ENCODE measurements around the gene VMP1. TPM values are rescaled to one million over a fixed set of nuclear protein-coding genes. Genes with fewer than 3 reads are reported as not detected.

VMP1 gene
- total RNA-seq, 1 experiment from 2014 or later, result 83.1 TPM

DNA sequence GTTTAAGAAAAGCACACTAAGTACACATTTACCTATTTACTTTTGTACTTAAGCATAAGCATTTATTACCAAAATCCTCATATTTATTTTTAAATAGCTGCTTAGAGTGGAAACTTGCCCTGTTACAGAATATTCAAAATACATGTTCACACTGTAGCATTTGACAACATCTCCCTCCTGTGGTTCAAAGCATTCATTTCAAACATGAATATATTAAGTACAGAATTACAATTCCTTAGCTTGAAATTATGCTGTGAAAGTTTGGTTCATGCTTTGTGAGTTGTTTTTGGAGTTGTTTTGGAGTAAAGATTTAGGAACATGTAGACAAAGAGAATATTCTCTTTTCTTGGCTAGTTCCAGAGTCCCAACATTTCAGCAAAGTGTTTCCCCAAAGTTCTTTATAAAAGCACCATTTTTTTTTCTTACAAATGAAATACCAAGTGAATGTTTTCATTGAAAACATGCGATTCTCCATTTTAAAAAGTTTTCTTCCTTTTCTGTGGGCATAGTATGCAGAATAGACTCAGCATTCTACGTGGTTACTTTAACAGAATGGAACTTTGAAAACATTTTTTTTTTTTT is 152.1 kb downstream of the VMP1 start:
- Mint-ChIP-seq H3K4me1 (peaks cover 6 to 10% of the 10 kb centered on the region in 2 experiments), H3K27me3 (ENCODE audit: low read depth) (no peaks in the 10 kb centered on the region), H3K4me3 (no peak overlapping the region), H3K36me3 (ENCODE audit: insufficient read depth in 1 of 3, low read depth in 3 of 3) (peaks cover 24 to 37% (median 32%) of the 10 kb centered on the region in 3 experiments), H3K9me3 (no peaks in the 10 kb centered on the region), H3K27ac (0 out of 7 replicates have a peak overlapping the region, but pooled peaks of 1 of the 3 experiments have one; percentile 59)
- Histone ChIP-seq H2BK20ac (ENCODE audit: low read depth, low read length, poor library complexity, severe bottlenecking) (no peak overlapping the region), H2BK15ac (ENCODE audit: low read depth, low read length) (no peak overlapping the region), H3K23me2 (ENCODE audit: insufficient read length, low read depth, low read length, poor library complexity, severe bottlenecking) (no peaks in the 10 kb centered on the region), H3K4me2 (ENCODE audit: insufficient read depth, insufficient read length, low read length) (no peak overlapping the region), H3T11ph (ENCODE audit: low read length) (no peak overlapping the region), H2BK12ac (ENCODE audit: insufficient read length, low read depth, low read length) (no peak overlapping the region), H4K91ac (ENCODE audit: insufficient read length, low read depth, low read length) (no peak overlapping the region), H3K9me3 (ENCODE audit: control insufficient read depth, low read depth, low read length) (no peaks in the 10 kb centered on the region), H3K4me1 (ENCODE audit: insufficient read depth, low read length) (peaks cover 3% of the 10 kb centered on the region; the same call in 1 of the 2 replicates), H4K20me1 (ENCODE audit: control insufficient read depth, insufficient read depth, insufficient read length) (no peaks in the 10 kb centered on the region), H3K18ac (ENCODE audit: insufficient read length, low read depth, low read length) (no peak overlapping the region), H2AFZ (ENCODE audit: low read length) (no peak overlapping the region), H2BK120ac (ENCODE audit: low read depth, low read length, poor library complexity, severe bottlenecking) (no peak overlapping the region), H3K14ac (ENCODE audit: insufficient read depth, low read length) (no peak overlapping the region), H3K23ac (ENCODE audit: insufficient read length, low read depth, low read length) (no peak overlapping the region), H2BK5ac (ENCODE audit: insufficient read length, low read length) (no peak overlapping the region), H4K5ac (ENCODE audit: insufficient read length, low read depth, low read length) (no peak overlapping the region), H3K79me2 (ENCODE audit: insufficient read depth, low read length) (no peaks in the 10 kb centered on the region), H3K27ac (ENCODE audit: insufficient read length, low read depth, low read length) (no peak overlapping the region), H3K79me1 (ENCODE audit: insufficient read depth, low read depth, low read length, poor library complexity, severe bottlenecking) (no peaks in the 10 kb centered on the region), H4K8ac (replicated peaks; ENCODE audit: insufficient read length, low read depth, low read length) (no peak overlapping the region), H3K56ac (ENCODE audit: insufficient read length, low read depth, low read length) (no peak overlapping the region), H3K4ac (ENCODE audit: low read depth, low read length) (no peak overlapping the region), H2AK5ac (ENCODE audit: insufficient read length, low read length) (no peak overlapping the region), H3K9ac (ENCODE audit: extremely low read depth, insufficient read length, low read length) (no peak overlapping the region), H3K27me3 (ENCODE audit: insufficient read depth, low read length) (no peaks in the 10 kb centered on the region)
- no peak for DNase-seq
- whole genome bisulfite sequencing (ENCODE audit: extremely low coverage, insufficient read length, low lambda C conversion rate), result no CpG with 5 or more reads among the region's 2 CpGs
- TF ChIP-seq, protein P1, sequence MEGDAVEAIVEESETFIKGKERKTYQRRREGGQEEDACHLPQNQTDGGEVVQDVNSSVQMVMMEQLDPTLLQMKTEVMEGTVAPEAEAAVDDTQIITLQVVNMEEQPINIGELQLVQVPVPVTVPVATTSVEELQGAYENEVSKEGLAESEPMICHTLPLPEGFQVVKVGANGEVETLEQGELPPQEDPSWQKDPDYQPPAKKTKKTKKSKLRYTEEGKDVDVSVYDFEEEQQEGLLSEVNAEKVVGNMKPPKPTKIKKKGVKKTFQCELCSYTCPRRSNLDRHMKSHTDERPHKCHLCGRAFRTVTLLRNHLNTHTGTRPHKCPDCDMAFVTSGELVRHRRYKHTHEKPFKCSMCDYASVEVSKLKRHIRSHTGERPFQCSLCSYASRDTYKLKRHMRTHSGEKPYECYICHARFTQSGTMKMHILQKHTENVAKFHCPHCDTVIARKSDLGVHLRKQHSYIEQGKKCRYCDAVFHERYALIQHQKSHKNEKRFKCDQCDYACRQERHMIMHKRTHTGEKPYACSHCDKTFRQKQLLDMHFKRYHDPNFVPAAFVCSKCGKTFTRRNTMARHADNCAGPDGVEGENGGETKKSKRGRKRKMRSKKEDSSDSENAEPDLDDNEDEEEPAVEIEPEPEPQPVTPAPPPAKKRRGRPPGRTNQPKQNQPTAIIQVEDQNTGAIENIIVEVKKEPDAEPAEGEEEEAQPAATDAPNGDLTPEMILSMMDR (conservative IDR thresholded peaks at IDR 0.05), result no peak; the same call in 2 of the 3 replicates

Measured in H9 (cell line).